Vagina (tissue), 2 donors: ENCODE measurements around the gene ATP11C. TPM values are rescaled to one million over a fixed set of nuclear protein-coding genes. Genes with fewer than 3 reads are reported as not detected.

Experiments used
- DNase-seq, 2 donors: peaks; one replicate each; pipeline ENCODE4 v3.0.0-alpha.2; 2017; ENCODE audit errors: extremely low spot score in 2 of 2
- H3K27ac ChIP-seq: fragments of 200-600 bp; sonication (generic); one replicate; pipeline ENCODE4 v1.5.1; 2019
- H3K27me3 ChIP-seq: fragments of 200-600 bp; sonication (generic); one replicate; pipeline ENCODE4 v1.5.1; 2019
- H3K36me3 ChIP-seq, 2 donors: fragments of 200-600 bp; sonication (generic); one replicate each; pipeline ENCODE4 v1.5.1; 2017 to 2019
- H3K4me1 ChIP-seq: fragments of 200-600 bp; sonication (generic); one replicate; pipeline ENCODE4 v1.5.1; 2019
- H3K4me3 ChIP-seq, 2 donors: fragments of 200-600 bp; sonication (generic); 1 replicate in 1 of 2; 2 replicates in 1 of 2; pipeline ENCODE4 v1.5.1; 2016 to 2019
- H3K9me3 ChIP-seq: fragments of 200-600 bp; sonication (generic); one replicate; pipeline ENCODE4 v1.5.1; 2019
- CTCF ChIP-seq, 3 experiments: fragments of 450-650 bp in 2 of 3; fragments of 200-600 bp in 1 of 3; sonication (generic) in 1 of 3; IDR thresholded peaks; one replicate each; pipeline ENCODE4 v1.5.1; 2017 to 2019; ENCODE audit warnings: antibody characterized with exemption in 3 of 3, mild to moderate bottlenecking in 2 of 3, moderate library complexity in 2 of 3
- POLR2A ChIP-seq, 2 donors: fragments of 450-650 bp; IDR thresholded peaks; one replicate each; pipeline ENCODE4 v1.6.1; 2017; ENCODE audit warnings: antibody characterized with exemption in 2 of 2, mild to moderate bottlenecking in 2 of 2, moderate library complexity in 2 of 2
- POLR2AphosphoS5 ChIP-seq, 2 donors: sonication (generic); formaldehyde crosslinking; IDR thresholded peaks; one replicate each; pipeline ENCODE4 v1.9.0; 2017; ENCODE audit warnings: antibody characterized with exemption in 2 of 2, mild to moderate bottlenecking in 2 of 2, low read depth in 1 of 2; ENCODE audit not compliant: insufficient read depth in 1 of 2
- intact Hi-C: fragments of 100-400 bp; cut with DNase I; formaldehyde crosslinking; loops from one replicate; pipeline ENCODE4 v1.15.1; 2023
- total RNA-seq: library from RNA; depleted of rRNA; stranded (reverse); fragments of >200 nt; gene quantifications from one replicate; pipeline ENCODE4 v1.2.3, GENCODE V29; 2016

ATP11C gene
- total RNA-seq, 1 donor from 2014 or later: 24.1 TPM

- Histone ChIP-seq H3K4me1 (no peaks in the 10 kb centered on the region), H3K27me3 (no peaks in the 10 kb centered on the region), H3K4me3 (no peak overlapping the region), H3K36me3 (no peaks in the 10 kb centered on the region), H3K27ac (no peak overlapping the region), H3K9me3 (no peaks in the 10 kb centered on the region)
- intact Hi-C loops: no loop called here
- TF ChIP-seq CTCF (IDR thresholded peaks at IDR 0.05) (no peak), POLR2AphosphoS5 (IDR thresholded peaks at IDR 0.05; ENCODE audit: insufficient read depth in 1 of 2, low read depth in 1 of 2) (no peak), POLR2A (IDR thresholded peaks at IDR 0.05) (no peak)
- DNase-seq: no peak
Measured at GRCh38 chrX:139949703-139950102, 16.9 kb upstream of the ATP11C start.

GRCh38 chrX:139945075-139945474 lies 12.2 kb upstream of the ATP11C start:
- no peaks in the 10 kb centered on the region for H3K9me3 ChIP-seq
- no peak overlapping the region for H3K27ac ChIP-seq
- H3K4me3 ChIP-seq: no peak overlapping the region
- H3K4me1 ChIP-seq: no peaks in the 10 kb centered on the region
- intact Hi-C loops: no loop called here
- H3K36me3 ChIP-seq: no peaks in the 10 kb centered on the region
- DNase-seq: no peak
- TF ChIP-seq CTCF (IDR thresholded peaks at IDR 0.05): no peak
- TF ChIP-seq POLR2A (IDR thresholded peaks at IDR 0.05): no peak
- TF ChIP-seq POLR2AphosphoS5 (IDR thresholded peaks at IDR 0.05; ENCODE audit: insufficient read depth in 1 of 2, low read depth in 1 of 2): no peak
- no peaks in the 10 kb centered on the region for H3K27me3 ChIP-seq

- Histone ChIP-seq H3K4me1 (peaks cover 4% of the 10 kb centered on the region), H3K9me3 (no peaks in the 10 kb centered on the region), H3K27me3 (no peaks in the 10 kb centered on the region), H3K4me3 (no peak overlapping the region), H3K36me3 (no peaks in the 10 kb centered on the region), H3K27ac (no peak overlapping the region)
- no peak for DNase-seq
- intact Hi-C loops: no loop called here
- TF ChIP-seq POLR2AphosphoS5 (IDR thresholded peaks at IDR 0.05; ENCODE audit: insufficient read depth in 1 of 2, low read depth in 1 of 2) (no peak), CTCF (IDR thresholded peaks at IDR 0.05) (no peak), POLR2A (IDR thresholded peaks at IDR 0.05) (no peak)
Measured at GRCh38 chrX:139936259-139936658, 3.4 kb upstream of the ATP11C start.

- TF ChIP-seq POLR2A (IDR thresholded peaks at IDR 0.05): no peak
- TF ChIP-seq POLR2AphosphoS5 (IDR thresholded peaks at IDR 0.05; ENCODE audit: insufficient read depth in 1 of 2, low read depth in 1 of 2): no peak
- no peak for TF ChIP-seq CTCF (IDR thresholded peaks at IDR 0.05)
- H3K4me3 ChIP-seq: peak overlapping the region; percentile 69 to 77
- no peaks in the 10 kb centered on the region for H3K27me3 ChIP-seq
- H3K36me3 ChIP-seq: no peaks in the 10 kb centered on the region
- DNase-seq: no peak
- peaks cover 4% of the 10 kb centered on the region for H3K4me1 ChIP-seq
- intact Hi-C loops: loop anchor here (5.0 kb wide), 1 partner anchor 1527 kb away; no protein-coding TSS in a partner anchor
- peak overlapping the region; percentile 94 for H3K27ac ChIP-seq
- H3K9me3 ChIP-seq: no peaks in the 10 kb centered on the region
Measured at GRCh38 chrX:139933904-139934303, 1.1 kb upstream of the ATP11C start.

- Histone ChIP-seq H3K4me1 (peaks cover 4% of the 10 kb centered on the region), H3K36me3 (no peaks in the 10 kb centered on the region), H3K27ac (peak overlapping the region; percentile 94), H3K27me3 (no peaks in the 10 kb centered on the region), H3K4me3 (peak overlapping the region; percentile 69 to 77), H3K9me3 (no peaks in the 10 kb centered on the region)
- no peak for DNase-seq
- TF ChIP-seq CTCF (IDR thresholded peaks at IDR 0.05) (no peak), POLR2A (IDR thresholded peaks at IDR 0.05) (peak in 1 of 2 donors; percentile 29)
- intact Hi-C loops: loop anchor here (5.0 kb wide), 1 partner anchor 1525 kb away; no protein-coding TSS in a partner anchor
Measured at GRCh38 chrX:139932073-139932900, 566 bp downstream of the ATP11C start.
